Endodermal cell (in vitro differentiated cells): ENCODE measurements around the gene GTF2F2. TPM values are rescaled to one million over a fixed set of nuclear protein-coding genes. Genes with fewer than 3 reads are reported as not detected.
"Not testable (repeated sequence)": the region's sequence is repeated elsewhere in the genome, so short reads cannot be mapped to it uniquely, and the experiment has no call there.

ENCODE experiments used
- DNase-seq: peaks from one replicate; pipeline ENCODE4 v3.0.0-alpha.2; 2017
- H3K27ac ChIP-seq: 2 replicates; pipeline ENCODE4 v1.5.1; 2013; ENCODE audit warnings: mild to moderate bottlenecking, low read depth, low read length, moderate library complexity
- H3K27me3 ChIP-seq: 2 replicates; pipeline ENCODE4 v1.6.1; 2013; ENCODE audit warnings: mild to moderate bottlenecking, low read length, moderate library complexity; ENCODE audit not compliant: insufficient read depth, control insufficient read depth, poor library complexity, severe bottlenecking
- H3K36me3 ChIP-seq: 2 replicates; pipeline ENCODE4 v1.7.0; 2013; ENCODE audit warnings: mild to moderate bottlenecking, low read length, moderate library complexity; ENCODE audit not compliant: control insufficient read depth, insufficient read depth
- H3K4me1 ChIP-seq: one replicate; pipeline ENCODE4 v1.7.0; 2013; ENCODE audit warnings: low read length; ENCODE audit not compliant: control insufficient read depth, insufficient read depth
- H3K4me3 ChIP-seq: 2 replicates; pipeline ENCODE4 v1.5.1; 2013; ENCODE audit warnings: mild to moderate bottlenecking, low read length, moderate library complexity
- H3K9ac ChIP-seq: 2 replicates; pipeline ENCODE4 v1.6.1; 2013; ENCODE audit warnings: mild to moderate bottlenecking, low read length, moderate library complexity; ENCODE audit not compliant: poor library complexity, severe bottlenecking; ENCODE audit errors: extremely low read depth
- H3K9me3 ChIP-seq: 2 replicates; pipeline ENCODE4 v1.6.1; 2013; ENCODE audit warnings: mild to moderate bottlenecking, low read length, moderate library complexity; ENCODE audit not compliant: control insufficient read depth
- H3K27ac Mint-ChIP-seq: 2 replicates; pipeline ENCODE4 v1.8.0; 2020; ENCODE audit warnings: mixed read lengths
- H3K27me3 Mint-ChIP-seq: 2 replicates; pipeline ENCODE4 v1.8.0; 2021; ENCODE audit warnings: mild to moderate bottlenecking, mixed read lengths; ENCODE audit not compliant: insufficient read depth
- H3K36me3 Mint-ChIP-seq: 2 replicates; pipeline ENCODE4 v1.8.0; 2020; ENCODE audit warnings: low read depth, mixed read lengths
- H3K4me1 Mint-ChIP-seq: 2 replicates; pipeline ENCODE4 v1.8.0; 2020; ENCODE audit warnings: mixed read lengths
- H3K4me3 Mint-ChIP-seq: 2 replicates; pipeline ENCODE4 v1.8.0; 2020; ENCODE audit warnings: mild to moderate bottlenecking, moderate library complexity, mixed read lengths
- H3K9me3 Mint-ChIP-seq: 2 replicates; pipeline ENCODE4 v1.8.0; 2020; ENCODE audit warnings: mild to moderate bottlenecking, mixed read lengths
- CTCF ChIP-seq: fragments of 200-600 bp; sonication (generic); conservative IDR thresholded peaks from 2 replicates; pipeline ENCODE4 v1.5.0; 2021; ENCODE audit warnings: antibody characterized with exemption, mild to moderate bottlenecking
- WGBS, 2 experiments: methylation state at CpG; one replicate each; pipeline versions ENCODE4 v1.1.5 to v1.1.7; 2013; ENCODE audit warnings: missing lambda C conversion rate in 2 of 2, mixed read lengths in 1 of 2; ENCODE audit not compliant: insufficient coverage in 1 of 2, insufficient read length in 1 of 2; 5-methylcytosine and 5-hydroxymethylcytosine counted together
- total RNA-seq, 2 donors: library from RNA; stranded (reverse); fragmentation: NEBNext Ultra II Directional in 1 of 2; extraction: Animal tissue kit (Norgen Biotek cat#: 25700) in 1 of 2; gene quantifications; 2 replicates in 1 of 2; 3 replicates in 1 of 2; pipeline ENCODE4 v1.2.1, GENCODE V29; 2021

Gene GTF2F2
- total RNA-seq, 2 donors from 2014 or later = 27.0 to 27.4 TPM

GRCh38 chr13:45242524-45242923, 122.2 kb downstream of the GTF2F2 start:
- no peaks in the 10 kb centered on the region for H3K4me1 ChIP-seq
- WGBS, 2 experiments = no CpG with 5 or more reads among the region's 1 CpG
- no peak overlapping the region for H3K9ac ChIP-seq
- Mint-ChIP-seq H3K4me1 (peaks cover 18% of the 10 kb centered on the region), H3K9me3 (peaks cover 6% of the 10 kb centered on the region), H3K27me3 (no peaks in the 10 kb centered on the region), H3K27ac (no peak overlapping the region), H3K4me3 (no peak overlapping the region), H3K36me3 (peaks cover 8% of the 10 kb centered on the region)
- no peaks in the 10 kb centered on the region for H3K9me3 ChIP-seq
- no peak overlapping the region for H3K27ac ChIP-seq
- DNase-seq = no peak
- no peaks in the 10 kb centered on the region for H3K27me3 ChIP-seq
- H3K4me3 ChIP-seq = no peak overlapping the region
- no peaks in the 10 kb centered on the region for H3K36me3 ChIP-seq
- TF ChIP-seq CTCF = no peak

GRCh38 chr13:45243077-45243476, 122.8 kb downstream of the GTF2F2 start:
- H3K9me3 Mint-ChIP-seq = peaks cover 6% of the 10 kb centered on the region
- peaks cover 8% of the 10 kb centered on the region for H3K36me3 Mint-ChIP-seq
- no peak overlapping the region for H3K4me3 Mint-ChIP-seq
- H3K9ac ChIP-seq = no peak overlapping the region
- H3K27me3 Mint-ChIP-seq = no peaks in the 10 kb centered on the region
- no peak overlapping the region for H3K27ac ChIP-seq
- no peak overlapping the region for H3K4me3 ChIP-seq
- no peak overlapping the region for H3K27ac Mint-ChIP-seq
- H3K9me3 ChIP-seq = no peaks in the 10 kb centered on the region
- 92 to 93% methylated on average over 5 to 7 of the region's 8 CpGs for WGBS, 2 experiments
- no peaks in the 10 kb centered on the region for H3K4me1 ChIP-seq
- H3K27me3 ChIP-seq = no peaks in the 10 kb centered on the region
- peaks cover 18% of the 10 kb centered on the region for H3K4me1 Mint-ChIP-seq
- H3K36me3 ChIP-seq = no peaks in the 10 kb centered on the region
- DNase-seq = no peak
- no peak for TF ChIP-seq CTCF

- not testable (repeated sequence) for H3K9me3 Mint-ChIP-seq, H3K9me3 ChIP-seq, DNase-seq, H3K27me3 ChIP-seq, H3K27me3 Mint-ChIP-seq, H3K4me3 ChIP-seq, H3K27ac ChIP-seq, H3K4me1 ChIP-seq, H3K27ac Mint-ChIP-seq, H3K9ac ChIP-seq, H3K4me3 Mint-ChIP-seq, H3K36me3 ChIP-seq, H3K36me3 Mint-ChIP-seq
- peaks cover 21% of the 10 kb centered on the region for H3K4me1 Mint-ChIP-seq
- WGBS, 2 experiments = 95 to 100% methylated on average over 3 to 6 of the region's 7 CpGs
These were observed 124.4 kb downstream of the GTF2F2 start for GRCh38 chr13:45244736-45245135.

GRCh38 chr13:45249662-45250061, 129.4 kb downstream of the GTF2F2 start:
- Mint-ChIP-seq H3K36me3 (peaks cover 17% of the 10 kb centered on the region), H3K27ac (no peak overlapping the region), H3K4me1 (peaks cover 14% of the 10 kb centered on the region), H3K27me3 (no peaks in the 10 kb centered on the region), H3K4me3 (no peak overlapping the region), H3K9me3 (peaks cover 6% of the 10 kb centered on the region)
- peaks cover 9% of the 10 kb centered on the region for H3K36me3 ChIP-seq
- no peak overlapping the region for H3K9ac ChIP-seq
- TF ChIP-seq CTCF = no peak
- no peaks in the 10 kb centered on the region for H3K27me3 ChIP-seq
- DNase-seq = peak; percentile 58
- H3K27ac ChIP-seq = no peak overlapping the region
- H3K9me3 ChIP-seq = no peaks in the 10 kb centered on the region
- peaks cover 13% of the 10 kb centered on the region for H3K4me1 ChIP-seq
- WGBS, 2 experiments = 40 to 77% methylated on average over 3 of the region's 3 CpGs
- no peak overlapping the region for H3K4me3 ChIP-seq
